Ramos (cell line): Measurements from ENCODE around the gene ZNF831.

Experiments used
- in situ Hi-C: fragments of 300-500 bp; cut with MboI; formaldehyde crosslinking; loops from one replicate; pipeline ENCODE4 v1.14.3; 2022; ENCODE audit warnings: low sequenced_read_pairs; ENCODE audit not compliant: unreplicated experiment

The ZNF831 gene

GRCh38 chr20:59235226-59235625 lies 71.6 kb downstream of the ZNF831 start:
- in situ Hi-C loops = no loop called here

DNA sequence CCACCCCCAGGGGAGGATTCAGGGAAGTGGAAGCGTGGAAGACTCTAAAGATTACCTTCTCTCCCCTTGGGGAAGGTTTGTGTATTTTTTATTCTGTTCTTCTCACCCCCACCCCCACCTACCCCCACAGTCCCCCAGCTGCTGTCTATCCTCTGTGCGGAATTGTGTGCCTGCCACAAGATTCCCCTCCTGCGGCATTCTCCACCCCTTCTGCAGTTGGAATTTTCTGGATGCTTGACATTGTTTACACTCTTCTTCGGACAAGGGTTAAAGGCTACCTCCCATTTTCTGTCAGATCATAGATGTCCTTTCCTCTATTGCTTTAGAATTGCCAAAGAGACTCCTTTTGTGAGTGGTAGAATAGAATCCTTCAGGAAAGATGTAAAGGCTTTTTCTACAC lies 76.4 kb downstream of the ZNF831 start:
- in situ Hi-C loops = no loop called here

DNA sequence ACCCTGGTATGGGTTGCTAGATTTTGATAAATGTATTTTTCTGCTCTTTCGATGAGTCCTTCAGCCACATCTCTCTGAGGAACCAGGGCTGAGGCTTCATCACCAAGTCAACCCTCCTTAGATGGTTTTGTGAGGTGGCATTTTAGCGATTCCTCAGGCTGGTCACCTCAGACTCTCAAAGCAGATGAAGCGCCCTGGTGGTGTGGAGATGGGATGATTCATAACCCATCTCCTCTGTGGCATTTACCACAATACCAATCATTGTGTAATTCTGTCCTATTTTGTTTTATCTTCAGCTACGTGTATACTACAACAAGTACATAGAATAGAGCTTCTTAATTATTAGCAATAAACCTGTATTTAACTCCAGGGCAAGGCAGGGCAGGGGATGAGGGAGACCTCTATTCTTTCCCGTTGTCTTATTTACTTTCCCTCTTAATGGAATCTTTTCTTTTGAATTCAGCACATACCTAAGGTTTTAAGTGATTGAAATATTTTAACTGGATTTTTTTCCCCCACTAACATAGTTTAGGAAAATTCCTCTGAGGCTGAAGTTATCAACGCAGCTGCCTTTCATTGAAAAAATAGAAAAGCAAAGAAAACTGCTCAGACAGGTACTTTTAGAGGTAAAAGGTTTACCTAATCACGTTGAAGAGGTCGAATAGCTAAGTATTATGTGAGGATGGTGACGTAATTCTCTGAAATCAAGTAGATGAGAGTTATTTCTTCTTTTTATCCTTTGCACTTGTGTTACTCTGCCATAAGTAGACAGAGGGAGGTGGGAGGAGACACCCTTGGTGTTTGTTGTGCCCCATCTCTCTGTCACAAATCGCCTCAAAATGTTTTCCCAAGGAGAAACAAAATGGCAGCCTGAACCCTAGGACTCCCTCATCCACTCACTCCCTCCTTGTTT lies 79.3 kb downstream of the ZNF831 start:
- in situ Hi-C loops = no loop called here

- in situ Hi-C loops = no loop called here
These were observed 83.2 kb downstream of the ZNF831 start for GRCh38 chr20:59246691-59247400.

- in situ Hi-C loops = no loop called here
These were observed 84.4 kb downstream of the ZNF831 start for GRCh38 chr20:59247731-59248684.

- in situ Hi-C loops = no loop called here
These were observed 86.7 kb downstream of the ZNF831 start for GRCh38 chr20:59250293-59250692.

- in situ Hi-C loops = no loop called here
These were observed 89.7 kb downstream of the ZNF831 start for GRCh38 chr20:59253325-59253724.

DNA sequence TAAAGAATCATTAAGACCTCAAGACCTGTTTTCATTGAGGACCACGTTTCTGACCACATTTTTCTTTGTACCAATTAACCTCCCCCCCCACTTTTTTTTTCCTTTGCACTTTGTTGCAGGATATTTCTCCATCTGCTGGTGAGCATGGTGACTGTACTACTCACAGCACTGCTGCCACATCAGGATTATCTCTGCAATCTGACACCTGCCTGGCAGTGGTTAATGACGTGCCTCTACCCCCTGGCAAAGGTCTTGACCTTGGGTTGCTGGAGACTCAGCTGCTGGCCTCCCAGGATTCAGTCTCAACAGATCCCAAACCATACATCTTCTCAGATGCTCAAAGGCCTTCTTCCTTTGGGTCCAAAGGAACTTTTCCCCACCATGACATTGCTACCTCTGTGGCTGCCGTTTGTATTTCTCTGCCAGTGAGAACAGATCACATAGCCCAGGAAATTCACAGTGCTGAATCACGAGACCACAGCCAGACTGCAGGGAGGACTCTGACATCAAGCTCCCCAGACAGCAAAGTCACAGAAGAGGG lies 90.2 kb downstream of the ZNF831 start:
- in situ Hi-C loops = no loop called here

DNA sequence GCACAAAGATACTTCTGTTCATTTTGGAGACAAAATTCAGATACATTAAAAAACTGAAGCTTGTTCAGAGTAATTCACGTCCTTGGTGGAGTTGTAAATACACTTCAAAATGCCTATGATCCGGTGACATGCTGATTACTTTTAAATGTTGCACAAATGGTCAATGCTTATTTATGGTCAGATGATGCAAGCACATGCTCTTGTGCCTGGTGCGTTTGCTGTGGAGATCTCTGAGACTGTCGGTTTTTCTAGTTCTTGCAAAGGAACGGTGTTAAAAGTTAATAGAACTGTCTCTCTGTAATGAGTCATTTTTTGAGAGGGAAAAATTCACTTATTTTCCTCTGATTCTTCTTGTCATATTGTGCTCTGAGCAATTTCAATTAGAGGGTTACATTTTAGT lies 91.6 kb downstream of the ZNF831 start:
- in situ Hi-C loops = no loop called here

DNA sequence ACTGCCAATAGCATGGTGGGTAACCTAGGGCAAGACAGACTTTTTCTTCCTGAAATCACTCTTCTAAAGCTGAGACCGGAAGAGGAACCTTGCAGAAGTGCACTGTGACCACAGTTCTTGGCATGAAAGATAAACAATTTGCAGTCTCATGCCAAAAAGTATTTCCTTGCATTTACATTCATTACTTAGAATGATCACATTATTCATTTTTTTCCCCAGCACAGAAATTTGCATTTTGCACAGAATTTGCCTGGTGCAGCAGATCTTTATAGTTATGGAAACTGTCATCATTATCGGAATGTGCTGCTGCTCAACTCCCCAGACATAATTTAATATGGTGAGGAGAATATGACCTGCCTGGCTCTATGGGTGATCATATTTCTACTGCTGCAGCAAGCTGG lies 94.6 kb downstream of the ZNF831 start:
- in situ Hi-C loops = no loop called here

DNA sequence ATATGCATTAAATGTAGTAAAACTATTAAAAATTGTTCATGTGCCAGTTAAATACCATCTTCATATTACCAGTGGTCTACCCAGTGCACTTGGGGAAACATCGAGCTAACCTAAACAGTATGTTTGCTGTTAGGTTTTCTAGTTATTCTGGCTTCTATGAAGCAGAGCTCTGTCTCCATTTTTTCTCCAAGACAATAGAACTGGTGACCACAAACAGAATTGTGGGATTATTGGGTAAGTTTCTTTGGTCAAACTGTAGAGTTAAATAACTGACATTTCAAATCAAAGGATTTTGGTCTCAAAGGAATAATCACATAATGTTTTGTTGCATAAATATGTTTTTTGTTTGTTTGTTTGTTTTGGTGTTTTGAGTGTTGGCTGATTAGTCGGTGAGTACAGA lies 96.3 kb downstream of the ZNF831 start:
- in situ Hi-C loops = no loop called here

GRCh38 chr20:59265298-59265697 lies 101.7 kb downstream of the ZNF831 start:
- in situ Hi-C loops = no loop called here

DNA sequence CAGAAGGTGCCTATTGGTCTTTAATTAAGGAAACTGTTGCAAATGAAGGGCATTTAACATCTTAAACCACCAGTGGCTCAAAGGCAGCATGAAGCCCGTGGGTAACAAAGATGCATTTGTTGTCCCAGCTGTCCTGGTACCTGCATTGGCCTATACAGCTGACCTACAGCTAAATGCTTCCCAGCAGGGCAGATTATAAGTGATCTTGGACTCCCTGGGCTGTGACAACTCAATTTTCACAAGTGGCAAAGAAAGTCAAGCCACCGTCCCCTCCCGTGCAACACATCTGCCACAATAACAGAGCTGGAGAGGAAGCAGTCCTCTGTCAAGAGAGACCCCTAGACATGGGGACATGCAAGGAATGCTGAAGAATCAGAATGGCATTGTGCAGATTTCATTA lies 105.2 kb downstream of the ZNF831 start:
- in situ Hi-C loops = no loop called here

GRCh38 chr20:59269411-59270025 lies 105.9 kb downstream of the ZNF831 start:
- in situ Hi-C loops = no loop called here

- in situ Hi-C loops = no loop called here
These were observed 106.8 kb downstream of the ZNF831 start for GRCh38 chr20:59270380-59270779.

GRCh38 chr20:59273739-59274357 lies 110.2 kb downstream of the ZNF831 start:
- in situ Hi-C loops = no loop called here

DNA sequence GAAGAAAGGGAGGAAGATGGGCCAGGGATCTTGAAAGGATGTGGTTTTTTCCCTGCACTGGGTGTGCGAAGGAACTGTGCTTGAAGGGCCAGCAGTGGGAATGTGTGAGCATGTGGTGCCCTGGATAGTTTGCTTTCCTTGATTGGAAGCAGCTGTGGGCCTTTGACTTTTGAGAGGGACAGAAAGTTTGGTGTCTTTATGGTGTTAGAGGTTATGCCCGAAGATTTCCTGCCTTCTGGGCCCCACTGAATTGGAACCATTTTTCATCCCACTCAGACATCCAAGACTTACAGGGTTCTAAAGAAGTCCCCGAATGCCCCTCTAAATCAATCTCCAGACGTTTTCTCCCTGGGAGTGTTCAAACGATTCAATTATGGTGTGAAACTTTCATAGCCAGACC lies 113.3 kb downstream of the ZNF831 start:
- in situ Hi-C loops = no loop called here

DNA sequence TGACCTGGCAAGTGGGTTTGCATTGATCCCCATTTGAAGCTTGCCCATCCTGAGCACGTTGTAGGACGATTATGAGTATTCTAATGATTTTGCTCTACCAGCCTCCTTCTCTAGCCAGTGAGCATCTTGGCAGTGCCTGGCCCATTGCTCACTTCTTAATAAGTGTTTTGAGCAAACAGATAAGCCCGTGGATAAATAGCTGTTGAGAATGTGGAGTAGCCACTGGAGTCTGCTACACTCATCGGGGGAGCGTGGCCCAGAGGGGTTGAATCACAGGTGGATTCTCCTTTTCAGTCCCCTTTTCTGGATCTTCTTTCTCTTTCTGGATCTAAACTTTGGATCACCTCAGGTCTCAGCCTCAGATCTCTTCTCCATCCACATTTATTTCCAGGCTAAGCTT lies 120.8 kb downstream of the ZNF831 start:
- in situ Hi-C loops = no loop called here

GRCh38 chr20:59289994-59290393 lies 126.4 kb downstream of the ZNF831 start:
- in situ Hi-C loops = no loop called here
